ENCODE measurements around the gene ODAM. TPM values are rescaled to one million over a fixed set of nuclear protein-coding genes. Genes with fewer than 3 reads are reported as not detected.

The ODAM gene
- total RNA-seq, 6 experiments from 2014 or later, result not detected

DNA sequence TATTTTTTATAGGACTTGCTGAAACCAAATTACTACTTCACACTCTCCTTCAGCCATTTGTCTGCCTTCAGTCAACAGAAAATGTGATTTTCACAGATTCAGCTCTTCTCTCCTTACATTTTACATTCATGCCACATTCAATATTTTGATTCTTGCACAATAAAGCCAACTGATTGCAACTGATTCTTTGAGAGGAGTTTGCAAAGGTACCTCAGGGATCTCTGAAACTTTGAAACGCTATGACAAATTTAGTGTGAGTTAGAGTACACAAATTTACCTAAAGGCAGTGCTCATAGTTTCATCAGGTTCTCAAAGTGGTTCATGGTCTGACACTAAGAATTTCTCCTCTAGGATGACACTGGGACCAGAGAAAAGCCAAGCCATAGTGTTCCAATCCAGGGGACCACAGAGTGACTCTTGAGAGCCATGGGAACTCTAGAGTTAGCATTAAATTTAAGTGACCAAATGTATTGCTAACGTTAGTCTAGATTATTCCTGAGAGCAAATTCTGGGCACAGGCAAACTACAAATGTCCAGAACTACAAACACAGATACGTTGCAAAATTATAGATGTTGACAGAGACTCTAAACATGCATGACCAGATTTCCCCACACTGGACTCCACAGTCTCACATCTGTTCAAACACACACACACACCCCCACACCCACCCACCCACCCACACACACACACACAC lies 55.9 kb downstream of the ODAM start:
- TF ChIP-seq, protein P1, sequence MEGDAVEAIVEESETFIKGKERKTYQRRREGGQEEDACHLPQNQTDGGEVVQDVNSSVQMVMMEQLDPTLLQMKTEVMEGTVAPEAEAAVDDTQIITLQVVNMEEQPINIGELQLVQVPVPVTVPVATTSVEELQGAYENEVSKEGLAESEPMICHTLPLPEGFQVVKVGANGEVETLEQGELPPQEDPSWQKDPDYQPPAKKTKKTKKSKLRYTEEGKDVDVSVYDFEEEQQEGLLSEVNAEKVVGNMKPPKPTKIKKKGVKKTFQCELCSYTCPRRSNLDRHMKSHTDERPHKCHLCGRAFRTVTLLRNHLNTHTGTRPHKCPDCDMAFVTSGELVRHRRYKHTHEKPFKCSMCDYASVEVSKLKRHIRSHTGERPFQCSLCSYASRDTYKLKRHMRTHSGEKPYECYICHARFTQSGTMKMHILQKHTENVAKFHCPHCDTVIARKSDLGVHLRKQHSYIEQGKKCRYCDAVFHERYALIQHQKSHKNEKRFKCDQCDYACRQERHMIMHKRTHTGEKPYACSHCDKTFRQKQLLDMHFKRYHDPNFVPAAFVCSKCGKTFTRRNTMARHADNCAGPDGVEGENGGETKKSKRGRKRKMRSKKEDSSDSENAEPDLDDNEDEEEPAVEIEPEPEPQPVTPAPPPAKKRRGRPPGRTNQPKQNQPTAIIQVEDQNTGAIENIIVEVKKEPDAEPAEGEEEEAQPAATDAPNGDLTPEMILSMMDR (IDR thresholded peaks at IDR 0.05), result no peak
- H3K27me3 Mint-ChIP-seq (ENCODE audit: insufficient read depth), result peaks cover 1% of the 10 kb centered on the region; the same call in 1 of the 2 replicates
- H3K36me3 Mint-ChIP-seq (ENCODE audit: low read depth), result no peaks in the 10 kb centered on the region
- no peak overlapping the region for H3K27ac Mint-ChIP-seq
- H3K9me3 Mint-ChIP-seq, result peaks cover 15% of the 10 kb centered on the region
- no peak for DNase-seq
- no peak overlapping the region for H3K4me3 Mint-ChIP-seq
- no peaks in the 10 kb centered on the region for H3K4me1 Mint-ChIP-seq (ENCODE audit: low read depth)

GRCh38 chr4:70251945-70252277 lies 56.4 kb downstream of the ODAM start:
- Mint-ChIP-seq H3K4me1 (ENCODE audit: low read depth) (no peaks in the 10 kb centered on the region), H3K36me3 (ENCODE audit: low read depth) (no peaks in the 10 kb centered on the region), H3K4me3 (no peak overlapping the region), H3K27me3 (ENCODE audit: insufficient read depth) (peaks cover 1% of the 10 kb centered on the region; the same call in 1 of the 2 replicates), H3K27ac (no peak overlapping the region), H3K9me3 (peaks cover 15% of the 10 kb centered on the region)
- DNase-seq, result no peak
- TF ChIP-seq, protein P1 (IDR thresholded peaks at IDR 0.05), result no peak

Other genes with a start within 250 kb of the ODAM start
- gene CSN2, start 230.0 kb upstream of the ODAM start, total RNA-seq (2021; fragmentation: NEBNext Ultra II Directional; extraction: Animal tissue kit (Norgen Biotek cat#: 25700)), result not detected
- not detected for gene STATH, start 199.8 kb upstream of the ODAM start, total RNA-seq (2021; fragmentation: NEBNext Ultra II Directional; extraction: Animal tissue kit (Norgen Biotek cat#: 25700))
- not detected for gene HTN3, start 167.3 kb upstream of the ODAM start, total RNA-seq (2021; fragmentation: NEBNext Ultra II Directional; extraction: Animal tissue kit (Norgen Biotek cat#: 25700))
- gene HTN1, start 145.3 kb upstream of the ODAM start, total RNA-seq (2021; fragmentation: NEBNext Ultra II Directional; extraction: Animal tissue kit (Norgen Biotek cat#: 25700)), result not detected
- not detected for gene PRR27, start 41.5 kb upstream of the ODAM start, total RNA-seq (2021; fragmentation: NEBNext Ultra II Directional; extraction: Animal tissue kit (Norgen Biotek cat#: 25700))
- not detected for gene FDCSP, start 30.4 kb downstream of the ODAM start, total RNA-seq (2021; fragmentation: NEBNext Ultra II Directional; extraction: Animal tissue kit (Norgen Biotek cat#: 25700))
- not detected for gene CSN3, start 46.9 kb downstream of the ODAM start, total RNA-seq (2021; fragmentation: NEBNext Ultra II Directional; extraction: Animal tissue kit (Norgen Biotek cat#: 25700))
- not detected for gene CABS1, start 139.3 kb downstream of the ODAM start, total RNA-seq (2021; fragmentation: NEBNext Ultra II Directional; extraction: Animal tissue kit (Norgen Biotek cat#: 25700))
- gene SMR3A, start 165.0 kb downstream of the ODAM start, total RNA-seq (2021; fragmentation: NEBNext Ultra II Directional; extraction: Animal tissue kit (Norgen Biotek cat#: 25700)), result not detected
- gene SMR3B, start 187.4 kb downstream of the ODAM start, total RNA-seq (2021; fragmentation: NEBNext Ultra II Directional; extraction: Animal tissue kit (Norgen Biotek cat#: 25700)), result not detected
- gene OPRPN, start 202.2 kb downstream of the ODAM start, total RNA-seq (2021; fragmentation: NEBNext Ultra II Directional; extraction: Animal tissue kit (Norgen Biotek cat#: 25700)), result not detected

Measured in HFFc6 (cell line).